Muscle of leg (tissue), 11 donors: ENCODE measurements around the gene CFAP410. TPM values are rescaled to one million over a fixed set of nuclear protein-coding genes. Genes with fewer than 3 reads are reported as not detected.

ENCODE experiments used
- DNase-seq: peaks from one replicate; pipeline ENCODE4 v3.0.0; 2013
- H3K27ac ChIP-seq: one replicate; pipeline ENCODE4 v1.5.1; 2013; ENCODE audit warnings: mild to moderate bottlenecking, low read length, control low read depth
- H3K27me3 ChIP-seq: one replicate; pipeline ENCODE4 v1.6.1; 2013; ENCODE audit warnings: low read length; ENCODE audit not compliant: control insufficient read depth, insufficient read depth
- H3K36me3 ChIP-seq: one replicate; pipeline ENCODE4 v1.6.1; 2013; ENCODE audit warnings: low read length; ENCODE audit not compliant: control insufficient read depth, insufficient read depth
- H3K4me1 ChIP-seq: one replicate; pipeline ENCODE4 v1.6.1; 2013; ENCODE audit warnings: low read length; ENCODE audit not compliant: control insufficient read depth, insufficient read depth
- H3K4me3 ChIP-seq: one replicate; pipeline ENCODE4 v1.5.1; 2013; ENCODE audit warnings: low read length, control low read depth
- H3K9me3 ChIP-seq: replicated peaks from 2 replicates; pipeline ENCODE4 v1.6.1; 2013; ENCODE audit warnings: low read depth, low read length; ENCODE audit not compliant: control insufficient read depth
- WGBS: methylation state at CpG from one replicate; pipeline ENCODE4 v1.1.5; 2013; ENCODE audit warnings: missing lambda C conversion rate; ENCODE audit not compliant: insufficient coverage; 5-methylcytosine and 5-hydroxymethylcytosine counted together
- polyA plus RNA-seq, 8 donors: library from polyadenylated mRNA; unstranded; fragments of 120-200 nt; gene quantifications; one replicate each; pipeline versions ENCODE4 v1.2.1 to v1.2.3, GENCODE V29; 2013; ENCODE audit warnings: inconsistent platforms in 1 of 8, low replicate concordance in 1 of 8; ENCODE audit not compliant: insufficient read length in 8 of 8, insufficient read depth in 1 of 8
- total RNA-seq: library from RNA; stranded (reverse); fragments of 120-200 nt; gene quantifications from one replicate; pipeline ENCODE4 v1.2.4, GENCODE V29; 2013

CFAP410 gene
- total and polyA plus RNA-seq, 9 donors = 15.9 to 23.9 (median 19.8) TPM

GRCh38 chr21:44377922-44378645, 38.9 kb upstream of the CFAP410 start:
- 78% methylated on average over 15 of the region's 22 CpGs for WGBS
- Histone ChIP-seq H3K36me3 (no peaks in the 10 kb centered on the region), H3K27me3 (peaks cover 8% of the 10 kb centered on the region), H3K4me1 (peaks cover 4% of the 10 kb centered on the region), H3K4me3 (no peak overlapping the region), H3K9me3 (no peaks in the 10 kb centered on the region), H3K27ac (no peak overlapping the region)
- no peak for DNase-seq

GRCh38 chr21:44377201-44377921, 38.2 kb upstream of the CFAP410 start:
- peaks cover 8% of the 10 kb centered on the region for H3K27me3 ChIP-seq
- 70% methylated on average over 17 of the region's 24 CpGs for WGBS
- DNase-seq = no peak

GRCh38 chr21:44376606-44377005, 37.4 kb upstream of the CFAP410 start:
- Histone ChIP-seq H3K4me1 (peaks cover 4% of the 10 kb centered on the region), H3K9me3 (no peaks in the 10 kb centered on the region), H3K27ac (no peak overlapping the region), H3K4me3 (no peak overlapping the region), H3K36me3 (no peaks in the 10 kb centered on the region), H3K27me3 (peaks cover 9% of the 10 kb centered on the region)
- DNase-seq = no peak
- 95% methylated on average over 9 of the region's 9 CpGs for WGBS

More at GRCh38 chr21:44377201-44377921, 38.2 kb upstream of the CFAP410 start:
- Histone ChIP-seq H3K36me3 (no peaks in the 10 kb centered on the region), H3K27ac (no peak overlapping the region), H3K4me3 (no peak overlapping the region), H3K9me3 (no peaks in the 10 kb centered on the region), H3K4me1 (peaks cover 4% of the 10 kb centered on the region)

- DNase-seq = no peak
- Histone ChIP-seq H3K36me3 (no peaks in the 10 kb centered on the region), H3K4me3 (no peak overlapping the region), H3K27ac (no peak overlapping the region), H3K9me3 (no peaks in the 10 kb centered on the region), H3K27me3 (peaks cover 12% of the 10 kb centered on the region), H3K4me1 (peaks cover 4% of the 10 kb centered on the region)
- WGBS = 83% methylated on average over 12 of the region's 19 CpGs
Measured at GRCh38 chr21:44375761-44376241, 36.6 kb upstream of the CFAP410 start.

- Histone ChIP-seq H3K9me3 (no peaks in the 10 kb centered on the region), H3K4me3 (no peak overlapping the region), H3K36me3 (no peaks in the 10 kb centered on the region), H3K27ac (no peak overlapping the region), H3K4me1 (peaks cover 4% of the 10 kb centered on the region), H3K27me3 (peaks cover 14% of the 10 kb centered on the region)
- 73% methylated on average over 10 of the region's 10 CpGs for WGBS
- DNase-seq = peak; percentile 39
Measured at GRCh38 chr21:44375281-44375651, 36.1 kb upstream of the CFAP410 start.

GRCh38 chr21:44374601-44375280, 35.6 kb upstream of the CFAP410 start:
- H3K27me3 ChIP-seq = peaks cover 18% of the 10 kb centered on the region
- no peak for DNase-seq
- no peak overlapping the region for H3K4me3 ChIP-seq
- no peaks in the 10 kb centered on the region for H3K36me3 ChIP-seq
- H3K4me1 ChIP-seq = peaks cover 5% of the 10 kb centered on the region
- no peak overlapping the region for H3K27ac ChIP-seq
- 89% methylated on average over 19 of the region's 24 CpGs for WGBS
- H3K9me3 ChIP-seq = no peaks in the 10 kb centered on the region

- peaks cover 5% of the 10 kb centered on the region for H3K4me1 ChIP-seq
- WGBS = 40% methylated on average over 1 of the region's 8 CpGs
- no peak for DNase-seq
- H3K36me3 ChIP-seq = no peaks in the 10 kb centered on the region
- no peak overlapping the region for H3K27ac ChIP-seq
- peaks cover 26% of the 10 kb centered on the region for H3K27me3 ChIP-seq
- H3K4me3 ChIP-seq = no peak overlapping the region
- no peaks in the 10 kb centered on the region for H3K9me3 ChIP-seq
Measured at GRCh38 chr21:44372616-44373015, 33.4 kb upstream of the CFAP410 start.

GRCh38 chr21:44371596-44371995, 32.4 kb upstream of the CFAP410 start:
- H3K4me1 ChIP-seq = peaks cover 5% of the 10 kb centered on the region
- no peaks in the 10 kb centered on the region for H3K36me3 ChIP-seq
- H3K27me3 ChIP-seq = peaks cover 26% of the 10 kb centered on the region
- 81% methylated on average over 3 of the region's 6 CpGs for WGBS
- H3K9me3 ChIP-seq = no peaks in the 10 kb centered on the region
- no peak for DNase-seq
- H3K27ac ChIP-seq = no peak overlapping the region
- H3K4me3 ChIP-seq = no peak overlapping the region

- Histone ChIP-seq H3K36me3 (no peaks in the 10 kb centered on the region), H3K9me3 (no peaks in the 10 kb centered on the region), H3K4me1 (peaks cover 5% of the 10 kb centered on the region), H3K27ac (no peak overlapping the region), H3K27me3 (peaks cover 26% of the 10 kb centered on the region), H3K4me3 (no peak overlapping the region)
- no peak for DNase-seq
- 87% methylated on average over 25 of the region's 37 CpGs for WGBS
Measured at GRCh38 chr21:44370786-44371410, 31.7 kb upstream of the CFAP410 start.
